ENCODE data around the gene NFIA. TPM values are rescaled to one million over a fixed set of nuclear protein-coding genes. Genes with fewer than 3 reads are reported as not detected.

The NFIA gene
- total and polyA plus RNA-seq, 9 of the 15 experiments (the other 6 are each of a cell fraction or from before 2014, with no cell fraction given) = 5.3 to 24.9 (median 9.8) TPM

DNA sequence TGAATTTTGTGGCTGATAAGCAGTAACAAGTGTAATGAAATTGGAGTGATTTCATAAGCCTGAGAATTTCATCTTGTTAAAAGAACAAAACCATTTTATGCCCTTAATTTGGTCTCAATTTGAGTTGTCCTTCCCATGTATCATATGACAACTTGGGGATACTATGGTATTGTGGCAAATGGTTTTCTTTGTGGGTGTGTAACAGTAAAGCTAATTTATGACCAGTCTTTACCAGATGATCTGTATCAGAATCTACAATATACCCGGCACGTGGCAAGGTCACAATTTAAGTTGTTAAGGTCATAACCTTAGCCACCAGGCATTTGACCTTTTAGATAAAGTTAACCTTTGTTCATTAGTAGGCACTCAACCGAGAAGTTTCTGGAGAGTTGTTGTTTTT, 9.1 kb downstream of the NFIA start (continued):
- TF ChIP-seq GTF3C2 (IDR thresholded peaks at IDR 0.05; ENCODE audit: borderline replicate concordance, extremely low read depth, insufficient read length) = no peak
- peak; percentile 71 for TF ChIP-seq ZNF384 (IDR thresholded peaks at IDR 0.05; ENCODE audit: low read depth, low read length)
- TF ChIP-seq, protein P1, sequence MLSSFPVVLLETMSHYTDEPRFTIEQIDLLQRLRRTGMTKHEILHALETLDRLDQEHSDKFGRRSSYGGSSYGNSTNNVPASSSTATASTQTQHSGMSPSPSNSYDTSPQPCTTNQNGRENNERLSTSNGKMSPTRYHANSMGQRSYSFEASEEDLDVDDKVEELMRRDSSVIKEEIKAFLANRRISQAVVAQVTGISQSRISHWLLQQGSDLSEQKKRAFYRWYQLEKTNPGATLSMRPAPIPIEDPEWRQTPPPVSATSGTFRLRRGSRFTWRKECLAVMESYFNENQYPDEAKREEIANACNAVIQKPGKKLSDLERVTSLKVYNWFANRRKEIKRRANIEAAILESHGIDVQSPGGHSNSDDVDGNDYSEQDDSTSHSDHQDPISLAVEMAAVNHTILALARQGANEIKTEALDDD (IDR thresholded peaks at IDR 0.05) = 0 out of 2 replicates have a peak, but pooled peaks have one; percentile 28
- 0 out of 2 replicates have a peak, but pooled peaks have one; percentile 7 for TF ChIP-seq MTA2 (IDR thresholded peaks at IDR 0.05; ENCODE audit: low read depth)
- no peak for TF ChIP-seq ZNF764 (CRISPR knock-in tag; IDR thresholded peaks at IDR 0.05; ENCODE audit: low read depth)
- no peak for TF ChIP-seq CAMTA2 (CRISPR knock-in tag; conservative IDR thresholded peaks at IDR 0.05)
- 0 out of 2 replicates have a peak, but pooled peaks have one; percentile 41 for TF ChIP-seq PML (IDR thresholded peaks at IDR 0.05; ENCODE audit: low read length)
- TF ChIP-seq GATA2 (CRISPR knock-in tag; IDR thresholded peaks at IDR 0.05) = no peak
- TF ChIP-seq, protein P2, sequence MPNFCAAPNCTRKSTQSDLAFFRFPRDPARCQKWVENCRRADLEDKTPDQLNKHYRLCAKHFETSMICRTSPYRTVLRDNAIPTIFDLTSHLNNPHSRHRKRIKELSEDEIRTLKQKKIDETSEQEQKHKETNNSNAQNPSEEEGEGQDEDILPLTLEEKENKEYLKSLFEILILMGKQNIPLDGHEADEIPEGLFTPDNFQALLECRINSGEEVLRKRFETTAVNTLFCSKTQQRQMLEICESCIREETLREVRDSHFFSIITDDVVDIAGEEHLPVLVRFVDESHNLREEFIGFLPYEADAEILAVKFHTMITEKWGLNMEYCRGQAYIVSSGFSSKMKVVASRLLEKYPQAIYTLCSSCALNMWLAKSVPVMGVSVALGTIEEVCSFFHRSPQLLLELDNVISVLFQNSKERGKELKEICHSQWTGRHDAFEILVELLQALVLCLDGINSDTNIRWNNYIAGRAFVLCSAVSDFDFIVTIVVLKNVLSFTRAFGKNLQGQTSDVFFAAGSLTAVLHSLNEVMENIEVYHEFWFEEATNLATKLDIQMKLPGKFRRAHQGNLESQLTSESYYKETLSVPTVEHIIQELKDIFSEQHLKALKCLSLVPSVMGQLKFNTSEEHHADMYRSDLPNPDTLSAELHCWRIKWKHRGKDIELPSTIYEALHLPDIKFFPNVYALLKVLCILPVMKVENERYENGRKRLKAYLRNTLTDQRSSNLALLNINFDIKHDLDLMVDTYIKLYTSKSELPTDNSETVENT (CRISPR knock-in tag; IDR thresholded peaks at IDR 0.05) = no peak
- no peak for TF ChIP-seq ZKSCAN3 (CRISPR knock-in tag; IDR thresholded peaks at IDR 0.05)
- TF ChIP-seq MTA1 (IDR thresholded peaks at IDR 0.05; ENCODE audit: borderline replicate concordance) = peak; percentile 58; the same call in 1 of the 2 replicates
- TF ChIP-seq KLF6 (CRISPR knock-in tag; IDR thresholded peaks at IDR 0.05; ENCODE audit: borderline replicate concordance) = no peak
- no peak for TF ChIP-seq ZBTB34 (CRISPR knock-in tag; IDR thresholded peaks at IDR 0.05)
- TF ChIP-seq, protein P3, sequence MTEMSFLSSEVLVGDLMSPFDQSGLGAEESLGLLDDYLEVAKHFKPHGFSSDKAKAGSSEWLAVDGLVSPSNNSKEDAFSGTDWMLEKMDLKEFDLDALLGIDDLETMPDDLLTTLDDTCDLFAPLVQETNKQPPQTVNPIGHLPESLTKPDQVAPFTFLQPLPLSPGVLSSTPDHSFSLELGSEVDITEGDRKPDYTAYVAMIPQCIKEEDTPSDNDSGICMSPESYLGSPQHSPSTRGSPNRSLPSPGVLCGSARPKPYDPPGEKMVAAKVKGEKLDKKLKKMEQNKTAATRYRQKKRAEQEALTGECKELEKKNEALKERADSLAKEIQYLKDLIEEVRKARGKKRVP (CRISPR knock-in tag; IDR thresholded peaks at IDR 0.05) = no peak
- peak in 1 of 2 experiments; percentile 68; a peak in 2 of 4 replicates for TF ChIP-seq HDAC1 (IDR thresholded peaks at IDR 0.05)
- TF ChIP-seq, protein P4, sequence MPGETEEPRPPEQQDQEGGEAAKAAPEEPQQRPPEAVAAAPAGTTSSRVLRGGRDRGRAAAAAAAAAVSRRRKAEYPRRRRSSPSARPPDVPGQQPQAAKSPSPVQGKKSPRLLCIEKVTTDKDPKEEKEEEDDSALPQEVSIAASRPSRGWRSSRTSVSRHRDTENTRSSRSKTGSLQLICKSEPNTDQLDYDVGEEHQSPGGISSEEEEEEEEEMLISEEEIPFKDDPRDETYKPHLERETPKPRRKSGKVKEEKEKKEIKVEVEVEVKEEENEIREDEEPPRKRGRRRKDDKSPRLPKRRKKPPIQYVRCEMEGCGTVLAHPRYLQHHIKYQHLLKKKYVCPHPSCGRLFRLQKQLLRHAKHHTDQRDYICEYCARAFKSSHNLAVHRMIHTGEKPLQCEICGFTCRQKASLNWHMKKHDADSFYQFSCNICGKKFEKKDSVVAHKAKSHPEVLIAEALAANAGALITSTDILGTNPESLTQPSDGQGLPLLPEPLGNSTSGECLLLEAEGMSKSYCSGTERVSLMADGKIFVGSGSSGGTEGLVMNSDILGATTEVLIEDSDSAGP (CRISPR knock-in tag; IDR thresholded peaks at IDR 0.05) = no peak
- peak; percentile 46 for TF ChIP-seq ARID1B (IDR thresholded peaks at IDR 0.05)
- no peak for TF ChIP-seq TAF1 (IDR thresholded peaks at IDR 0.05; ENCODE audit: control insufficient read depth, extremely low read depth, insufficient read depth, low read length, severe bottlenecking)
